ENCODE data around the gene DUSP14.

The DUSP14 gene

DNA sequence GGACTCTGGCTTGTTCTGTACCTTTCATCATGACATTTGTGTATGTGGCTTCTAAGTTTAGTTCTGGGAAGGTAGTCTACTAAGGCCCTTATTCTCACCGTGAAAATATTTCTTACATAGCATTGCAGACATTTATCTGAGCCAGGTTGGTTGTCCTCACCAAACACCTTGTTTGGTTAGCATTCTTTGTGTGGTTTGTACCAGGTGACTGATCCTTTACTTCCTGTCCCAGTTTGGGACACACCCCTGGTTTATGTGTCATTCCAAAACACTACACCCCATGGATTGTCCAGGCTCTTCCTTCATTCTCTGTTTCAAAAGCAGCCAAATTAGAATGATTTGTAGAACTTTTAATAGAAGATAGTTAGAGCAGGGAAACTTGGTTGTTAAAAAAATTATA, 23.2 kb upstream of the DUSP14 start:
- DNase-seq (ENCODE audit: insufficient read length), result no peak
- TF ChIP-seq POLR2AphosphoS5 (IDR thresholded peaks at IDR 0.05; ENCODE audit: low read depth, low read length) (no peak), TAF1 (IDR thresholded peaks at IDR 0.05; ENCODE audit: borderline replicate concordance, low read depth, low read length) (no peak), POLR2A (IDR thresholded peaks at IDR 0.05; ENCODE audit: low read depth, low read length) (no peak)
- FAIRE-seq, result no peak

DNA sequence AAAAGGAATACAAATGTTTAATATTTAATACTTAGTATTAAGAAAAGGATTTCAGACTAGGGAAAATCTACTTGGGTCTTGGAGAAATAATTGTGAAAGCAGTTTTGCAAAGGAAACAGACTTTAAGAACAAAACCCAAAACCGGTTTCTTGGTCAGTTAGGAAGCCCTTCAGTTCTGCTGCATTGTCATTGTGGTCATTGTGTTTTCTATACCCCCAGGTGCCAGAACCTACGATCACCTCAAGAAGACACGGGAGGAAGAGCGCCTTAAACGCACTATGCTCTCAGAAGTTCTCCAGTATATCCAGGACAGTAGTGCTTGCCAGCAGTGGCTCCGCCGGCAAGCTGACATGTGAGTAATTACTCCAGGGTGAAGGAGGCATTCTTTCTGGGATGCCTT, 19.5 kb upstream of the DUSP14 start:
- no peak for DNase-seq (ENCODE audit: insufficient read length)
- no peak for FAIRE-seq
- no peak for TF ChIP-seq POLR2A (IDR thresholded peaks at IDR 0.05; ENCODE audit: low read depth, low read length)
- TF ChIP-seq TAF1 (IDR thresholded peaks at IDR 0.05; ENCODE audit: borderline replicate concordance, low read depth, low read length), result no peak
- TF ChIP-seq POLR2AphosphoS5 (IDR thresholded peaks at IDR 0.05; ENCODE audit: low read depth, low read length), result no peak

DNA sequence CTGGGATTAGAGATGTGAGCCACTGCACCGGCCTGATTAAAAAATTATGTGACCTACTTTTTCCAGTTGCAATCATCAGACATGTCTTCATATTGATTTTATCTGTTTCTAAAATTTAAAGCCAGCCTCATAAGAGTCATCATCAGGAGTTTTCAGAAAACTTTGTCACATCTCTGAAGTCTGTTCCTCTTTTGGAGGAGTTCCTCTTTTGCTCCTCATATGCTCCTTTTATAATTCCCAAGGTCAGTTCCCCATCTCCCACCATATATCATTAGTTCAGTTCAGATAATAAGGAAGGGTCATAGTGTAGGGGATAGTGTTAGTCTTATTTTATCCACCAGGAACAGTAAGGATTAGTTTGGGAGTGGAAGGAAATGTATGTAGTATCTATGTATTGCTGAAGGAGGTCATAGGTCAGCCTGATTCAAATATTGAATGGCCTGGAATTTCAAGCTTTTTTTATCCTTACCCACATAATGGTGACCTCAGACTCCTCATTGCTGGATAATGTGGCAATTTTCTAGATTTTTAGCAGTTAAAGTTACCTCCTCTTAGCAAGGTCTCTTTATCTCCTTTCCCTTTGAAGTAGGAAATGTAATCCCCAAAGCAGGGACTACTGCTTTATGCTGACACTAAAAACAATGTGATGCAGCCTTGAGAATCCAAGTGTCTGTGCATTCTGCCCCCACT, 13.8 kb upstream of the DUSP14 start:
- TF ChIP-seq POLR2A (IDR thresholded peaks at IDR 0.05; ENCODE audit: low read depth, low read length) (no peak), TAF1 (IDR thresholded peaks at IDR 0.05; ENCODE audit: borderline replicate concordance, low read depth, low read length) (no peak), POLR2AphosphoS5 (IDR thresholded peaks at IDR 0.05; ENCODE audit: low read depth, low read length) (no peak)

GRCh38 chr17:37476431-37477120, 13.1 kb upstream of the DUSP14 start:
- DNase-seq (ENCODE audit: insufficient read length) (no peak), FAIRE-seq (no peak)
- TF ChIP-seq TAF1 (IDR thresholded peaks at IDR 0.05; ENCODE audit: borderline replicate concordance, low read depth, low read length) (no peak), POLR2AphosphoS5 (IDR thresholded peaks at IDR 0.05; ENCODE audit: low read depth, low read length) (no peak), POLR2A (IDR thresholded peaks at IDR 0.05; ENCODE audit: low read depth, low read length) (no peak)

More for the DNA sequence above, 13.8 kb upstream of the DUSP14 start:
- DNase-seq (ENCODE audit: insufficient read length) (no peak), FAIRE-seq (no peak)

GRCh38 chr17:37478187-37478586, 11.5 kb upstream of the DUSP14 start:
- DNase-seq (ENCODE audit: insufficient read length), result no peak
- FAIRE-seq, result no peak
- TF ChIP-seq POLR2AphosphoS5 (IDR thresholded peaks at IDR 0.05; ENCODE audit: low read depth, low read length) (no peak), POLR2A (IDR thresholded peaks at IDR 0.05; ENCODE audit: low read depth, low read length) (no peak), TAF1 (IDR thresholded peaks at IDR 0.05; ENCODE audit: borderline replicate concordance, low read depth, low read length) (no peak)

DNA sequence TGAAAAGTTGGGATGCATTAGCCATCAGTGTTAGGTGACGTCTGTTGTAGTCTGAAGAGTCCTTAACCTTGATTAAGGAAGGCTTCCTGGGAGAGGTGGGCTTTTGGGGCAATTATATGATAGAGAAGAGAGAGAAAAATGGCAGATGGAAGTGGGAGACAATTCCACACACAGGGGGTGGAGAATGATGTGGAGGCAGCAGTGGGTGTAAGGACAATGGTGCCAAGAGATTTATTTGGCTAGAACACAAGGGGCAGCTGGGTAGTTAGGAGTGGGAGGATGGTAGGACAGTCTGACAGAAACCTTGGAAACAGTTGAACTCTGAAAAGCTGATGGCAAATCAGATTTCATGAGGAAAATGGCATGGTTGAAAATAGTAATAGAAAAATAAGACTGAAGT, 10.7 kb upstream of the DUSP14 start:
- DNase-seq (ENCODE audit: insufficient read length), result no peak
- TF ChIP-seq POLR2AphosphoS5 (IDR thresholded peaks at IDR 0.05; ENCODE audit: low read depth, low read length) (no peak), POLR2A (IDR thresholded peaks at IDR 0.05; ENCODE audit: low read depth, low read length) (no peak), TAF1 (IDR thresholded peaks at IDR 0.05; ENCODE audit: borderline replicate concordance, low read depth, low read length) (no peak)
- no peak for FAIRE-seq

DNA sequence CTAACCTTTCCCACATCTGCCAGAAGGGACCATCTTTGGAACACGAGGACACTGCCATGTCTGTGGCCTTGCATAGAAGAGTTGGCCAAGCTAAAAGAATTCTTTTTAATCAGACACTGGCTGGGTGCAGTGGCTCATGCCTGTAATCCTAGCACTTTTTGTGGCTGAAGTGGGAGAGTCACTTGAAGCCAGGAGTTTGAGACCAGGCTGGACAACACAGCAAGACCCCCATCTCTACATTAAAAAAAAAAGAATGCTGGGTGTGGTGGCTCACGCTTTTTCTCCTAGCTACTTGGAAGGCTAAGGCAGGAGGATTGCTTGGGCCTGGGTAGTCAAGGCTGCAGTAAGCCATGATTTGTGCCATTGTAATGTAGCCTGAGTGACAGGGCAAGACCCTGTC, 9.3 kb upstream of the DUSP14 start:
- DNase-seq (ENCODE audit: insufficient read length) (no peak), FAIRE-seq (no peak)
- TF ChIP-seq POLR2AphosphoS5 (IDR thresholded peaks at IDR 0.05; ENCODE audit: low read depth, low read length), result no peak
- TF ChIP-seq POLR2A (IDR thresholded peaks at IDR 0.05; ENCODE audit: low read depth, low read length), result no peak
- TF ChIP-seq TAF1 (IDR thresholded peaks at IDR 0.05; ENCODE audit: borderline replicate concordance, low read depth, low read length), result no peak

- FAIRE-seq (no peak), DNase-seq (ENCODE audit: insufficient read length) (no peak)
- TF ChIP-seq POLR2AphosphoS5 (IDR thresholded peaks at IDR 0.05; ENCODE audit: low read depth, low read length) (no peak), TAF1 (IDR thresholded peaks at IDR 0.05; ENCODE audit: borderline replicate concordance, low read depth, low read length) (no peak), POLR2A (IDR thresholded peaks at IDR 0.05; ENCODE audit: low read depth, low read length) (no peak)
Measured at GRCh38 chr17:37481001-37481665, 8.6 kb upstream of the DUSP14 start.

- TF ChIP-seq POLR2A (IDR thresholded peaks at IDR 0.05; ENCODE audit: low read depth, low read length), result no peak
- no peak for TF ChIP-seq POLR2AphosphoS5 (IDR thresholded peaks at IDR 0.05; ENCODE audit: low read depth, low read length)
- no peak for TF ChIP-seq TAF1 (IDR thresholded peaks at IDR 0.05; ENCODE audit: borderline replicate concordance, low read depth, low read length)
Measured at GRCh38 chr17:37483311-37484039, 6.2 kb upstream of the DUSP14 start.

GRCh38 chr17:37485938-37486570, 3.6 kb upstream of the DUSP14 start:
- DNase-seq (ENCODE audit: insufficient read length) (no peak), FAIRE-seq (no peak)
- TF ChIP-seq POLR2A (IDR thresholded peaks at IDR 0.05; ENCODE audit: low read depth, low read length), result no peak
- no peak for TF ChIP-seq POLR2AphosphoS5 (IDR thresholded peaks at IDR 0.05; ENCODE audit: low read depth, low read length)
- no peak for TF ChIP-seq TAF1 (IDR thresholded peaks at IDR 0.05; ENCODE audit: borderline replicate concordance, low read depth, low read length)

More at GRCh38 chr17:37483311-37484039, 6.2 kb upstream of the DUSP14 start:
- FAIRE-seq (no peak), DNase-seq (ENCODE audit: insufficient read length) (no peak)
